Measurements from ENCODE around the gene MMRN2.

- TF ChIP-seq CTCF (conservative IDR thresholded peaks at IDR 0.05) (no peak), ZFX (IDR thresholded peaks at IDR 0.05) (no peak)
Observed at GRCh38 chr10:86889997-86890396, 67.4 kb downstream of the MMRN2 start.
